Muscle of leg (tissue), 11 donors: ENCODE measurements around the gene FLACC1. TPM values are rescaled to one million over a fixed set of nuclear protein-coding genes. Genes with fewer than 3 reads are reported as not detected.

Source experiments
- DNase-seq: peaks from one replicate; pipeline ENCODE4 v3.0.0; 2013
- H3K27ac ChIP-seq: one replicate; pipeline ENCODE4 v1.5.1; 2013; ENCODE audit warnings: mild to moderate bottlenecking, low read length, control low read depth
- H3K27me3 ChIP-seq: one replicate; pipeline ENCODE4 v1.6.1; 2013; ENCODE audit warnings: low read length; ENCODE audit not compliant: control insufficient read depth, insufficient read depth
- H3K36me3 ChIP-seq: one replicate; pipeline ENCODE4 v1.6.1; 2013; ENCODE audit warnings: low read length; ENCODE audit not compliant: control insufficient read depth, insufficient read depth
- H3K4me1 ChIP-seq: one replicate; pipeline ENCODE4 v1.6.1; 2013; ENCODE audit warnings: low read length; ENCODE audit not compliant: control insufficient read depth, insufficient read depth
- H3K4me3 ChIP-seq: one replicate; pipeline ENCODE4 v1.5.1; 2013; ENCODE audit warnings: low read length, control low read depth
- H3K9me3 ChIP-seq: replicated peaks from 2 replicates; pipeline ENCODE4 v1.6.1; 2013; ENCODE audit warnings: low read depth, low read length; ENCODE audit not compliant: control insufficient read depth
- WGBS: methylation state at CpG from one replicate; pipeline ENCODE4 v1.1.5; 2013; ENCODE audit warnings: missing lambda C conversion rate; ENCODE audit not compliant: insufficient coverage; 5-methylcytosine and 5-hydroxymethylcytosine counted together
- polyA plus RNA-seq, 8 donors: library from polyadenylated mRNA; unstranded; fragments of 120-200 nt; gene quantifications; one replicate each; pipeline versions ENCODE4 v1.2.1 to v1.2.3, GENCODE V29; 2013; ENCODE audit warnings: inconsistent platforms in 1 of 8, low replicate concordance in 1 of 8; ENCODE audit not compliant: insufficient read length in 8 of 8, insufficient read depth in 1 of 8
- total RNA-seq: library from RNA; stranded (reverse); fragments of 120-200 nt; gene quantifications from one replicate; pipeline ENCODE4 v1.2.4, GENCODE V29; 2013

The FLACC1 gene
- total and polyA plus RNA-seq, 9 donors: 0.90 to 2.3 (median 1.5) TPM

GRCh38 chr2:201350879-201351278 lies 6.3 kb downstream of the FLACC1 start:
- no peak overlapping the region for H3K4me3 ChIP-seq
- H3K27ac ChIP-seq: no peak overlapping the region
- H3K27me3 ChIP-seq: no peaks in the 10 kb centered on the region
- no peaks in the 10 kb centered on the region for H3K9me3 ChIP-seq
- H3K4me1 ChIP-seq: peaks cover 11% of the 10 kb centered on the region
- WGBS: 88% methylated on average over 4 of the region's 4 CpGs
- DNase-seq: no peak
- peaks cover 4% of the 10 kb centered on the region for H3K36me3 ChIP-seq

- H3K27ac ChIP-seq: no peak overlapping the region
- 60% methylated on average over 2 of the region's 4 CpGs for WGBS
- H3K36me3 ChIP-seq: peaks cover 4% of the 10 kb centered on the region
- H3K4me3 ChIP-seq: no peak overlapping the region
- H3K27me3 ChIP-seq: no peaks in the 10 kb centered on the region
- DNase-seq: no peak
- no peaks in the 10 kb centered on the region for H3K9me3 ChIP-seq
- H3K4me1 ChIP-seq: peaks cover 14% of the 10 kb centered on the region
Observed at GRCh38 chr2:201349601-201350000, 7.5 kb downstream of the FLACC1 start.

DNA sequence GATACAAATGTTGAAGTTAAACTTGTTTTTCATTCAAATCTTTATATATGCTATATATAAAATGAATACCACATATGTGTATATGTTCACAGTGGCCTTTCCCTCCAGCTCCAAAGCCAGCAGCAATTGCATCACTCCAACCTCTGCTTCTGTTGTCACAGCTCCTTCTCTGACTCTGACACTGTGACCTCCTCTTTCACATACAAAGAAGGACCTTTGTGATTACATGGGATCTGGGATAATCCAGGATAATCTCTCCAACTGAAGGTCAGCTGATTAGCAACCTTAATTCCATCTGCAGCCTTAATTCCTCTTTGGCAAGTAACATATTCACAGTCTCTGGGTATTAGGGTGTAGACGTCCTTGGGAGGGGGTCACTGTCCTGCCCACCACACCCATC lies 8.4 kb downstream of the FLACC1 start:
- no peak overlapping the region for H3K27ac ChIP-seq
- no peaks in the 10 kb centered on the region for H3K27me3 ChIP-seq
- H3K4me1 ChIP-seq: peaks cover 14% of the 10 kb centered on the region
- peaks cover 4% of the 10 kb centered on the region for H3K36me3 ChIP-seq
- H3K9me3 ChIP-seq: no peaks in the 10 kb centered on the region
- no CpG with 5 or more reads among the region's 1 CpG for WGBS
- H3K4me3 ChIP-seq: no peak overlapping the region
- no peak for DNase-seq

DNA sequence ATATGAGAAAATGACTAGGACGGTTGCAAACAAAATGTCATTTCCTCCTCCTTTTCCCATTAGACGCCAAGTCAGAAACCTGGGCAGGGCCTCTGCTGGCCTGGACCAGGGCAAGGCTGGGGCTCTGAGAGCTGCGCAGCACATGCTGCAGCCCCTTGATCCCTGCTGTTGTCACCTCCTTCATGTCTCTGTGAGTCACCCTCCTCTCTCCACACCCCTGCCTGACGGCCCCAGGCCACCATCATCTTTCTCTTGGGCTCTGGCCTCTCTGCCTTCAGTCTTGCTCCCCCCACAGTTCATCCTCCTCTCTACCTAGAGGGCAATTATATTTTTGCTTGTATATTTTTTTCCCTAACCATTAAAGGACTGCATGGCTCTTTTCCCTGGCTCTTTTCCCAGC lies 10.0 kb downstream of the FLACC1 start:
- H3K27ac ChIP-seq: no peak overlapping the region
- H3K27me3 ChIP-seq: no peaks in the 10 kb centered on the region
- H3K4me1 ChIP-seq: peaks cover 14% of the 10 kb centered on the region
- H3K9me3 ChIP-seq: no peaks in the 10 kb centered on the region
- peaks cover 7% of the 10 kb centered on the region for H3K36me3 ChIP-seq
- 51% methylated on average over 3 of the region's 4 CpGs for WGBS
- H3K4me3 ChIP-seq: no peak overlapping the region
- no peak for DNase-seq

GRCh38 chr2:201345625-201346213 lies 11.4 kb downstream of the FLACC1 start:
- no peak overlapping the region for H3K27ac ChIP-seq
- 80% methylated on average over 1 of the region's 7 CpGs for WGBS

GRCh38 chr2:201344663-201345366 lies 12.3 kb downstream of the FLACC1 start:
- peaks cover 2% of the 10 kb centered on the region for H3K9me3 ChIP-seq
- no peaks in the 10 kb centered on the region for H3K27me3 ChIP-seq
- peaks cover 3% of the 10 kb centered on the region for H3K36me3 ChIP-seq
- no peak for DNase-seq
- H3K27ac ChIP-seq: no peak overlapping the region
- WGBS: no CpG with 5 or more reads among the region's 1 CpG
- H3K4me3 ChIP-seq: no peak overlapping the region
- H3K4me1 ChIP-seq: peaks cover 14% of the 10 kb centered on the region

More at GRCh38 chr2:201345625-201346213, 11.4 kb downstream of the FLACC1 start:
- Histone ChIP-seq H3K9me3 (peaks cover 2% of the 10 kb centered on the region), H3K4me1 (peaks cover 14% of the 10 kb centered on the region), H3K27me3 (no peaks in the 10 kb centered on the region), H3K36me3 (peaks cover 3% of the 10 kb centered on the region), H3K4me3 (no peak overlapping the region)
- peak; percentile 60 for DNase-seq

DNA sequence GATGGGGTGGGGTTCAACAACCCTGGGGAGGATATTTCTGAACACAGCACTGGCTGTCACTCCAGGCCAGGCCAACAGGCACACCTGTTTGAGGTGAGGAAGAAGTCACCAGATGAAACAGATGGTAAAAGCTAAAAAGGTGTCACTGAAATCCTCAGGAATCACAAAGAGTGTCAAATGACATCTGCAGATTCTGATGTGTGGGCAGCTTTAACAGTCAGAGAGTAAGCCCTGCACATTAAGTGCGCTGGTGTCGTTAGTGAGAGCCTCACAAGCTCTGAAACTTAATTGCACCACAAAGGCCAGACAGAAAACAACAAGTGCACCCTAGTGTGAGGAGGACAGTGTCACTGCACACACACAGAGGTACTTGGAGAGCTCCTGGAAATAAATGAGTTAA lies 13.6 kb downstream of the FLACC1 start:
- peaks cover 14% of the 10 kb centered on the region for H3K4me1 ChIP-seq
- H3K36me3 ChIP-seq: peaks cover 3% of the 10 kb centered on the region
- H3K4me3 ChIP-seq: no peak overlapping the region
- H3K9me3 ChIP-seq: peaks cover 2% of the 10 kb centered on the region
- H3K27ac ChIP-seq: no peak overlapping the region
- 65% methylated on average over 2 of the region's 2 CpGs for WGBS
- no peaks in the 10 kb centered on the region for H3K27me3 ChIP-seq
- no peak for DNase-seq

GRCh38 chr2:201342923-201343322 lies 14.2 kb downstream of the FLACC1 start:
- 78% methylated on average over 1 of the region's 2 CpGs for WGBS
- peaks cover 3% of the 10 kb centered on the region for H3K36me3 ChIP-seq
- H3K9me3 ChIP-seq: peaks cover 2% of the 10 kb centered on the region
- H3K27me3 ChIP-seq: no peaks in the 10 kb centered on the region
- peaks cover 14% of the 10 kb centered on the region for H3K4me1 ChIP-seq
- no peak overlapping the region for H3K4me3 ChIP-seq
- DNase-seq: no peak
- H3K27ac ChIP-seq: no peak overlapping the region

DNA sequence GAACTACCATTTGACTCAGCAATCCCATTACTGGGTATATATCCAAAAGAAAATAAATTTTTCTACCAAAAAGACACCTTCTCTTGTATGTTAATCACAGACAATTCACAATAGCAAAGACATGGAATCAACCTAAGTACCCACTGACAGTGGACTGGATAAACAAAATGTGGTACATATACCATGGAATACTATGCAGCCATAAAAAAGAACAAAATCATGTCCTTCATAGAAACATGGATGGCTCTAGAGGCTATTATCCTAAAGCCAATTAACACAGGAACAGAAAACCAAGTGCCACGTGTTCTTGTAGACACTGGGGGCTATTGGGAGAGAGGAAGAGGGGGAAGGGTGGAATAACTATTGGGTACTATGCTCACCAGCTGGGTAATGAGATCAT lies 27.7 kb downstream of the FLACC1 start:
- H3K27ac ChIP-seq: no peak overlapping the region
- H3K36me3 ChIP-seq: no peaks in the 10 kb centered on the region
- WGBS: no CpG with 5 or more reads among the region's 1 CpG
- H3K27me3 ChIP-seq: no peaks in the 10 kb centered on the region
- no peak for DNase-seq
- no peak overlapping the region for H3K4me3 ChIP-seq
- H3K4me1 ChIP-seq: no peaks in the 10 kb centered on the region
- peaks cover 3% of the 10 kb centered on the region for H3K9me3 ChIP-seq

DNA sequence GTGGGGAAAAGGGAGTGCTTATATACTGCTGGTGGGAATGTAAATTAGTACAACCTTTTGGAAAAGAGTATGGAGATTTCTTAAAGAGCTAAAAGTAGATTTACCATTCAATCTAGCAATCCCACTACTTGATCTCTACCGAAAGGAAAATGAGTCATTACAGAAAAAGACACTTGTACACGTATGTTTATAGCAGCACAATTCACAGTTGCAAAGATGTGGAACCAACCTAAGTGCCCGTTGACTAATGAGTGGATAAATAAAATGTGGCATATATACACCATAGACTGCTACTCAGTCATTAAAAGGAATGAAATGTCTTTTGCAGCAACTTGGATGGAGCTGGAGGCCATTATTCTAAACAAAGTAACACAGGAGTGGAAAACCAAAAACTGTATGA lies 29.5 kb downstream of the FLACC1 start:
- no peak for DNase-seq
- no peak overlapping the region for H3K27ac ChIP-seq
- WGBS: no CpG with 5 or more reads among the region's 3 CpGs
- H3K27me3 ChIP-seq: no peaks in the 10 kb centered on the region
- no peak overlapping the region for H3K4me3 ChIP-seq
- peaks cover 11% of the 10 kb centered on the region for H3K9me3 ChIP-seq
- no peaks in the 10 kb centered on the region for H3K36me3 ChIP-seq
- no peaks in the 10 kb centered on the region for H3K4me1 ChIP-seq
